HepG2 (cell line): ENCODE data around the gene PLGRKT. TPM values are rescaled to one million over a fixed set of nuclear protein-coding genes. Genes with fewer than 3 reads are reported as not detected.
A peak's percentile ranks its signal among the peaks of the same experiment; 100 is the strongest.

Experiments used
- ATAC-seq: fragments of 200-7000 bp; cut with Tn5 transposase; 3 replicates; pipeline ENCODE4 v1.9.1; 2020; ENCODE audit warnings: mild to moderate bottlenecking, moderate library complexity
- BruUV-seq: library from RNA; stranded (reverse); fragments of 400-500 nt; replicated peaks from 2 replicates; lab custom pipeline; 2021; lab: Mats Ljungman, UMichigan
- CTCF ChIA-PET: fragments of 300-600 bp; formaldehyde crosslinking; extraction: SDS; loops from one replicate; lab custom pipeline; 2021; ENCODE audit warnings: low total read pairs, inconsistent platforms, low intra/inter-chr PET ratio; lab: Yijun Ruan, JAX
- POLR2A ChIA-PET: fragments of 350-600 bp; sonication (Branson Sonifier 250); formaldehyde crosslinking; loops from one replicate; lab custom pipeline; 2020; ENCODE audit warnings: antibody characterized with exemption, inconsistent platforms; lab: Yijun Ruan, JAX
- DNase-seq: peaks from one replicate; pipeline ENCODE4 v3.0.0-alpha.2; 2015; ENCODE audit warnings: low spot score
- FAIRE-seq: peaks from 3 replicates; lab custom pipeline; 2011; peaks lifted over from hg19 to GRCh38; lab: Jason Lieb, UNC
- H2AFZ ChIP-seq: one replicate; pipeline ENCODE4 v1.6.1; 2011; ENCODE audit warnings: low read length, inconsistent platforms
- H3K27ac ChIP-seq: fragments of 300-600 bp; 3 replicates; pipeline ENCODE4 v1.8.0; 2011; ENCODE audit warnings: mixed run types, mild to moderate bottlenecking, mixed read lengths, low read length, inconsistent platforms; ENCODE audit not compliant: insufficient read depth; ENCODE audit errors: extremely low read length
- H3K27me3 ChIP-seq, 2 experiments: fragments of 200-600 bp in 1 of 2; 2 replicates in 1 of 2; 3 replicates in 1 of 2; pipeline versions ENCODE4 v1.6.0 to v1.8.0; 2011; ENCODE audit warnings: low read length in 2 of 2, mild to moderate bottlenecking in 2 of 2, moderate library complexity in 2 of 2, inconsistent platforms in 1 of 2; ENCODE audit not compliant: insufficient read depth in 2 of 2, control insufficient read depth in 1 of 2
- H3K36me3 ChIP-seq, 2 experiments: fragments of 200-600 bp in 1 of 2; replicated peaks in 1 of 2; 2 replicates in 1 of 2; 3 replicates in 1 of 2; pipeline versions ENCODE4 v1.5.1 to v1.8.0; 2011; ENCODE audit warnings: low read length in 2 of 2, inconsistent platforms in 1 of 2; ENCODE audit not compliant: insufficient read depth in 2 of 2, control insufficient read depth in 1 of 2
- H3K4me1 ChIP-seq: 2 replicates; pipeline ENCODE4 v1.5.1; 2012; ENCODE audit warnings: low read length, inconsistent platforms; ENCODE audit not compliant: insufficient read depth
- H3K4me2 ChIP-seq: 2 replicates; pipeline ENCODE4 v1.6.0; 2011; ENCODE audit warnings: low read depth, low read length, inconsistent platforms
- H3K4me3 ChIP-seq, 3 experiments: fragments of 200-600 bp in 1 of 3; sonication (generic), shearing (Covaris generic) in 1 of 3; replicated peaks in 1 of 3; 2 replicates each; pipeline ENCODE4 v1.5.1; 2011 to 2016; ENCODE audit warnings: low read length in 3 of 3, inconsistent platforms in 2 of 3, low read depth in 2 of 3, mild to moderate bottlenecking in 2 of 3, control low read depth in 1 of 3, mixed read lengths in 1 of 3; ENCODE audit not compliant: insufficient read depth in 1 of 3
- H3K79me2 ChIP-seq: one replicate; pipeline ENCODE4 v1.6.1; 2011; ENCODE audit warnings: low read length, inconsistent platforms; ENCODE audit not compliant: insufficient read depth
- H3K9ac ChIP-seq: 2 replicates; pipeline ENCODE4 v1.6.0; 2011; ENCODE audit warnings: mild to moderate bottlenecking, low read depth, low read length, inconsistent platforms; ENCODE audit not compliant: insufficient read depth
- H3K9me3 ChIP-seq: 2 replicates; pipeline ENCODE4 v1.5.1; 2012; ENCODE audit warnings: mild to moderate bottlenecking, low read length
- H4K20me1 ChIP-seq: 2 replicates; pipeline ENCODE4 v1.6.0; 2011; ENCODE audit warnings: inconsistent platforms, mild to moderate bottlenecking, low read length, moderate library complexity; ENCODE audit not compliant: insufficient read depth
- AGO1 ChIP-seq: fragments of 200-400 bp; formaldehyde crosslinking; IDR thresholded peaks from 2 replicates; pipeline ENCODE4 v1.6.1; 2017; ENCODE audit warnings: mild to moderate bottlenecking, low read depth, low read length, moderate library complexity; ENCODE audit not compliant: poor library complexity, severe bottlenecking
- FOXM1 ChIP-seq: sonication (generic); formaldehyde crosslinking; IDR thresholded peaks from 2 replicates; pipeline ENCODE4 v1.5.0; 2020; ENCODE audit warnings: missing genetic modification reagents
- TBP ChIP-seq: sonication (generic); formaldehyde crosslinking; IDR thresholded peaks from 2 replicates; pipeline ENCODE4 v1.5.0; 2020; ENCODE audit warnings: missing genetic modification reagents
- ZNF10 ChIP-seq: sonication (generic); formaldehyde crosslinking; IDR thresholded peaks from 2 replicates; pipeline ENCODE4 v1.4.0; 2020; ENCODE audit warnings: mild to moderate bottlenecking, low read depth, missing genetic modification reagents, borderline replicate concordance
- WGBS: methylation state at CpG from one replicate; pipeline ENCODE4 v1.1.6; 2017; ENCODE audit warnings: low lambda C conversion rate; 5-methylcytosine and 5-hydroxymethylcytosine counted together
- in situ Hi-C: cut with HindIII; loops from 2 replicates; pipeline ENCODE4 v1.10.0; 2017; ENCODE audit warnings: low pct_unique_long_range_greater_than_20kb; ENCODE audit not compliant: extremely low pct_ligation_motif_present
- intact Hi-C: fragments of 100-400 bp; cut with micrococcal nuclease; formaldehyde crosslinking; loops from one replicate; pipeline ENCODE4 v1.10.0; 2022; ENCODE audit not compliant: unreplicated experiment
- polyA plus RNA-seq, 8 experiments: library from polyadenylated mRNA; depleted of rRNA in 3 of 8; stranded (reverse) in 7 of 8; unstranded in 1 of 8; fragments of >200 nt; fragmentation: Illumina TruSeq in 4 of 8; extraction: Trizol in 4 of 8; gene quantifications; 2 replicates each; pipeline versions ENCODE4 v1.2.1 to v1.2.3, GENCODE V29; 2011 to 2016; ENCODE audit warnings: low read depth in 4 of 8, missing spikeins in 1 of 8, mixed read lengths in 1 of 8; ENCODE audit not compliant: insufficient read depth in 1 of 8
- total RNA-seq, 5 experiments: library from RNA; depleted of rRNA; stranded (reverse); fragments of >200 nt; fragmentation: Illumina TruSeq; extraction: Trizol; gene quantifications; 2 replicates each; pipeline ENCODE4 v1.2.3, GENCODE V29; 2016; ENCODE audit warnings: low read depth in 1 of 5
- TF ChIP-seq, protein P1 (sequence below): IDR thresholded peaks from 2 replicates; pipeline ENCODE4 v1.6.1; 2016; ENCODE audit warnings: mild to moderate bottlenecking
- TF ChIP-seq, protein P2 (sequence below): sonication (generic); formaldehyde crosslinking; IDR thresholded peaks from 2 replicates; pipeline ENCODE4 v1.5.0; 2020; ENCODE audit warnings: missing genetic modification reagents
- TF ChIP-seq, protein P3 (sequence below): sonication (generic); formaldehyde crosslinking; IDR thresholded peaks from 2 replicates; pipeline ENCODE4 v1.8.0; 2023; ENCODE audit warnings: mild to moderate bottlenecking, missing genetic modification reagents

PLGRKT gene
- total and polyA plus RNA-seq, 2 of the 13 experiments (the other 11 are each of a cell fraction or from before 2014, with no cell fraction given): 5.0 to 15.8 TPM

DNA sequence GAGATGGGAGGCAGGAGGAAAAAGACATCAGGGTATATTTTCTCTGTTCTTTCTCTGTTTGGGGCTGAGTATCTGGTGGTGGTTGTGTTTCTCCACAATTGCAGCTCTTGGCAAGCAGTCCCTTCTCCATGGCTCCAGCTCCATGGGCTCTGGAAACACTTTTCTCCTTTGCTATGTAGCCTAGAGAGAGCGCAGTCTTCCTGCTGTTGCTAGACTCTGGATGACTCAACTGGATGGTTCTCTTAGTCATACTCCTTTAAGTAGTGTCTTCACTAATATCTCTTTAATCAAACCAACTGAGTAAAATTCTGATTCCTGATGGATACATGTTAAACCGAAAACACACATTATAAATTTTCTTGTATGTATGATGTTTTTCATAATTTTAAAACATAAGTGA is 3.3 kb upstream of the PLGRKT start:
- in situ Hi-C loops: loop anchor here (5.0 to 25.0 kb wide), 4 partner anchors 154 to 679 kb away; partner anchors contain the start of genes INSL6 and JAK2
- no peaks in the 10 kb centered on the region for H4K20me1 ChIP-seq
- no peak for FAIRE-seq
- TF ChIP-seq, protein P1, sequence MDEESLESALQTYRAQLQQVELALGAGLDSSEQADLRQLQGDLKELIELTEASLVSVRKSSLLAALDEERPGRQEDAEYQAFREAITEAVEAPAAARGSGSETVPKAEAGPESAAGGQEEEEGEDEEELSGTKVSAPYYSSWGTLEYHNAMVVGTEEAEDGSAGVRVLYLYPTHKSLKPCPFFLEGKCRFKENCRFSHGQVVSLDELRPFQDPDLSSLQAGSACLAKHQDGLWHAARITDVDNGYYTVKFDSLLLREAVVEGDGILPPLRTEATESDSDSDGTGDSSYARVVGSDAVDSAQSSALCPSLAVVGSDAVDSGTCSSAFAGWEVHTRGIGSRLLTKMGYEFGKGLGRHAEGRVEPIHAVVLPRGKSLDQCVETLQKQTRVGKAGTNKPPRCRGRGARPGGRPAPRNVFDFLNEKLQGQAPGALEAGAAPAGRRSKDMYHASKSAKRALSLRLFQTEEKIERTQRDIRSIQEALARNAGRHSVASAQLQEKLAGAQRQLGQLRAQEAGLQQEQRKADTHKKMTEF: no peak
- TF ChIP-seq, protein P2, sequence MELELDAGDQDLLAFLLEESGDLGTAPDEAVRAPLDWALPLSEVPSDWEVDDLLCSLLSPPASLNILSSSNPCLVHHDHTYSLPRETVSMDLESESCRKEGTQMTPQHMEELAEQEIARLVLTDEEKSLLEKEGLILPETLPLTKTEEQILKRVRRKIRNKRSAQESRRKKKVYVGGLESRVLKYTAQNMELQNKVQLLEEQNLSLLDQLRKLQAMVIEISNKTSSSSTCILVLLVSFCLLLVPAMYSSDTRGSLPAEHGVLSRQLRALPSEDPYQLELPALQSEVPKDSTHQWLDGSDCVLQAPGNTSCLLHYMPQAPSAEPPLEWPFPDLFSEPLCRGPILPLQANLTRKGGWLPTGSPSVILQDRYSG (CRISPR knock-in tag): no peak
- no peak for TF ChIP-seq AGO1
- TF ChIP-seq, protein P3, sequence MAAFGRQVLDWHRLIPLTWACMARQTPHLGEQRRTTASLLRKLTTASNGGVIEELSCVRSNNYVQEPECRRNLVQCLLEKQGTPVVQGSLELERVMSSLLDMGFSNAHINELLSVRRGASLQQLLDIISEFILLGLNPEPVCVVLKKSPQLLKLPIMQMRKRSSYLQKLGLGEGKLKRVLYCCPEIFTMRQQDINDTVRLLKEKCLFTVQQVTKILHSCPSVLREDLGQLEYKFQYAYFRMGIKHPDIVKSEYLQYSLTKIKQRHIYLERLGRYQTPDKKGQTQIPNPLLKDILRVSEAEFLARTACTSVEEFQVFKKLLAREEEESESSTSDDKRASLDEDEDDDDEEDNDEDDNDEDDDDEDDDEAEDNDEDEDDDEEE: no peak
- no peak for TF ChIP-seq TBP (CRISPR knock-in tag)
- TF ChIP-seq FOXM1 (CRISPR knock-in tag): no peak
- no peak for TF ChIP-seq ZNF10
- POLR2A ChIA-PET: interaction anchor here (1.3 kb wide), 1 partner anchor 188 kb away, joined by 3 read pairs; the partner anchor contains the start of gene RIC1
- DNase-seq: no peak
- H2AFZ ChIP-seq: no peak overlapping the region
- no peak overlapping the region for H3K9ac ChIP-seq
- H3K27me3 ChIP-seq: no peaks in the 10 kb centered on the region; a peak in 1 of 5 replicates
- BruUV-seq: no TSS peak
- ATAC-seq: no peak
- CTCF ChIA-PET: interaction anchor here (1.7 kb wide), 1 partner anchor 255 kb away, joined by 4 read pairs; no protein-coding TSS in a partner anchor
- no peaks in the 10 kb centered on the region for H3K79me2 ChIP-seq
- H3K9me3 ChIP-seq: no peaks in the 10 kb centered on the region
- 18% methylated on average over 2 of the region's 2 CpGs for WGBS
- H3K4me1 ChIP-seq: peaks cover 19% of the 10 kb centered on the region
- H3K27ac ChIP-seq: no peak overlapping the region
- no peaks in the 10 kb centered on the region for H3K36me3 ChIP-seq
- no peak overlapping the region for H3K4me3 ChIP-seq
- H3K4me2 ChIP-seq: peak overlapping the region; percentile 30; the same call in 1 of the 2 replicates
- intact Hi-C loops: no loop called here
